ENCODE results near the gene BARX1. TPM values are rescaled to one million over a fixed set of nuclear protein-coding genes. Genes with fewer than 3 reads are reported as not detected.

BARX1 gene
- total RNA-seq, 4 donors from 2014 or later, result not detected

DNA sequence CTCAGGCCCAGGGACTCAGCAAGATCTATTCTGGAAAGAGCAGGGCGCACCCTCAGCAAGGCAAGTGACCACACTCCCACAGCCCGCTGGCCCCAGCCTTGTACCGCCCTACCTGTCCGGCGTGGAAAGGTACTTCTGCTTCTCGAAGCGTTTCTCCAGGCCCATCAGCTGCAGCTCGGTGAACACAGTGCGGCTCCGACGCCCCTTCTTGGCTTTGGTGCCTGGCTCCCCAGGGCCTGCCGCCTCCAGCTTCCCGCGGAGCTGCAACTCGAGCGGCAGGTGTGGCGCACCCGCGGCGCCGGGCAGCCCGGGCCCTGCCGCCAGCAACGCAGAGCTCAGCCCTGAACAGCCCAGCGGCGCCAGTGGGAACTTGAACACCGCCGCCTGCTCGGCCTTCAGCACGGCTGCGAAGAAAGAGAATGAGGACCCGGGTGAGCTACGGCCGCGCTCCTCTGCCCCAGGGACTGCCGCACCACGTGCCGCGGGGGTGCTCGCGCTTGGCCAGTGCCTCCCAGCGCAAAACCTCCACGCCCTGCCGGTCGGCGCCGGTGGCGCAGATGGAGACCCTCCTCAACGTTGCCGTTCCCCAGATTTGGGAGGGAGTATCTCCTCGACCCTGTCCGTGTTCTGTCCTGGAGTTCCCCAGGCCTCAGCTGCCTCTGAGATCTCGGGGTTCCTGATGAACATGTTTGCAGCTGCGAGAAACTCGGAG lies 2.2 kb downstream of the BARX1 start:
- TF ChIP-seq POLR2A (IDR thresholded peaks at IDR 0.05), result no peak
- TF ChIP-seq POLR2AphosphoS5 (IDR thresholded peaks at IDR 0.05), result no peak
- TF ChIP-seq, protein P1, sequence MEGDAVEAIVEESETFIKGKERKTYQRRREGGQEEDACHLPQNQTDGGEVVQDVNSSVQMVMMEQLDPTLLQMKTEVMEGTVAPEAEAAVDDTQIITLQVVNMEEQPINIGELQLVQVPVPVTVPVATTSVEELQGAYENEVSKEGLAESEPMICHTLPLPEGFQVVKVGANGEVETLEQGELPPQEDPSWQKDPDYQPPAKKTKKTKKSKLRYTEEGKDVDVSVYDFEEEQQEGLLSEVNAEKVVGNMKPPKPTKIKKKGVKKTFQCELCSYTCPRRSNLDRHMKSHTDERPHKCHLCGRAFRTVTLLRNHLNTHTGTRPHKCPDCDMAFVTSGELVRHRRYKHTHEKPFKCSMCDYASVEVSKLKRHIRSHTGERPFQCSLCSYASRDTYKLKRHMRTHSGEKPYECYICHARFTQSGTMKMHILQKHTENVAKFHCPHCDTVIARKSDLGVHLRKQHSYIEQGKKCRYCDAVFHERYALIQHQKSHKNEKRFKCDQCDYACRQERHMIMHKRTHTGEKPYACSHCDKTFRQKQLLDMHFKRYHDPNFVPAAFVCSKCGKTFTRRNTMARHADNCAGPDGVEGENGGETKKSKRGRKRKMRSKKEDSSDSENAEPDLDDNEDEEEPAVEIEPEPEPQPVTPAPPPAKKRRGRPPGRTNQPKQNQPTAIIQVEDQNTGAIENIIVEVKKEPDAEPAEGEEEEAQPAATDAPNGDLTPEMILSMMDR (IDR thresholded peaks at IDR 0.05), result no peak
- no peak for TF ChIP-seq EP300 (IDR thresholded peaks at IDR 0.05; ENCODE audit: low read depth)
- peak overlapping the region in 1 of 4 donors; percentile 8 for H3K4me3 ChIP-seq
- intact Hi-C loops (cut with DNase I; ENCODE audit: low total_unique reads), result no loop called here
- H3K27ac ChIP-seq, result no peak overlapping the region
- WGBS, 2 donors (ENCODE audit: low coverage in 1 of 2), result 5% methylated on average over 44 of the region's 55 CpGs; no CpG with 5 or more reads in 1 of the 2 donors
- H3K4me1 ChIP-seq, result peaks cover 18 to 50% (median 43%) of the 10 kb centered on the region in 4 donors
- DNase-seq, result no peak
- no peaks in the 10 kb centered on the region for H3K36me3 ChIP-seq
- in situ Hi-C loops (cut with MboI; ENCODE audit: low pct_ligation_motif_present in 1 of 4, low pct_unique_long_range_greater_than_20kb in 1 of 4, low sequenced_read_pairs in 3 of 4), result loop anchor here in 1 of 4 donors (25.0 kb wide), 2 partner anchors 266 to 791 kb away; no protein-coding TSS in a partner anchor
- peaks cover 97% of the 10 kb centered on the region for H3K27me3 ChIP-seq
- H3K9me3 ChIP-seq, result no peaks in the 10 kb centered on the region

- WGBS, 2 donors (ENCODE audit: low coverage in 1 of 2), result 15% methylated on average over 39 of the region's 39 CpGs; no CpG with 5 or more reads in 1 of the 2 donors
- Histone ChIP-seq H3K27me3 (peaks cover 97% of the 10 kb centered on the region), H3K27ac (no peak overlapping the region), H3K36me3 (no peaks in the 10 kb centered on the region), H3K4me3 (peak overlapping the region in 2 of 4 donors; percentile 35 to 59), H3K9me3 (no peaks in the 10 kb centered on the region), H3K4me1 (peaks cover 18 to 50% (median 43%) of the 10 kb centered on the region in 4 donors)
- in situ Hi-C loops (cut with MboI; ENCODE audit: low pct_ligation_motif_present in 1 of 4, low pct_unique_long_range_greater_than_20kb in 1 of 4, low sequenced_read_pairs in 3 of 4), result loop anchor here in 1 of 4 donors (25.0 kb wide), 2 partner anchors 265 to 790 kb away; no protein-coding TSS in a partner anchor
- TF ChIP-seq POLR2A (IDR thresholded peaks at IDR 0.05), result no peak
- TF ChIP-seq EP300 (IDR thresholded peaks at IDR 0.05; ENCODE audit: low read depth), result no peak
- no peak for TF ChIP-seq POLR2AphosphoS5 (IDR thresholded peaks at IDR 0.05)
- TF ChIP-seq, protein P1 (IDR thresholded peaks at IDR 0.05), result no peak
- no peak for DNase-seq
- intact Hi-C loops (cut with DNase I; ENCODE audit: low total_unique reads), result no loop called here
These were observed 2.9 kb downstream of the BARX1 start for GRCh38 chr9:93952119-93952783.

GRCh38 chr9:93951655-93952118 lies 3.5 kb downstream of the BARX1 start:
- Histone ChIP-seq H3K27me3 (peaks cover 97% of the 10 kb centered on the region), H3K27ac (no peak overlapping the region), H3K4me1 (peaks cover 18 to 50% (median 43%) of the 10 kb centered on the region in 4 donors), H3K36me3 (no peaks in the 10 kb centered on the region), H3K9me3 (no peaks in the 10 kb centered on the region), H3K4me3 (peak overlapping the region in 3 of 4 donors; percentile 31 to 59 (median 35))
- WGBS, 2 donors (ENCODE audit: low coverage in 1 of 2), result 12% methylated on average over 38 of the region's 39 CpGs; no CpG with 5 or more reads in 1 of the 2 donors
- in situ Hi-C loops (cut with MboI; ENCODE audit: low pct_ligation_motif_present in 1 of 4, low pct_unique_long_range_greater_than_20kb in 1 of 4, low sequenced_read_pairs in 3 of 4), result loop anchor here in 1 of 4 donors (25.0 kb wide), 2 partner anchors 264 to 789 kb away; no protein-coding TSS in a partner anchor
- TF ChIP-seq POLR2AphosphoS5 (IDR thresholded peaks at IDR 0.05), result no peak
- TF ChIP-seq, protein P1 (IDR thresholded peaks at IDR 0.05), result no peak
- no peak for TF ChIP-seq EP300 (IDR thresholded peaks at IDR 0.05; ENCODE audit: low read depth)
- TF ChIP-seq POLR2A (IDR thresholded peaks at IDR 0.05), result no peak
- intact Hi-C loops (cut with DNase I; ENCODE audit: low total_unique reads), result no loop called here
- DNase-seq, result no peak
